Left lung (tissue), 10 donors: ENCODE measurements around the gene ZNF536. TPM values are rescaled to one million over a fixed set of nuclear protein-coding genes. Genes with fewer than 3 reads are reported as not detected.

Experiments used
- ATAC-seq: fragments of 200-7000 bp; cut with Tn5 transposase; one replicate; pipeline ENCODE4 v1.9.1; 2020; ENCODE audit warnings: moderate library complexity
- DNase-seq, 4 donors: peaks; one replicate each; pipeline ENCODE4 v3.0.0-alpha.2; 2013 to 2020
- H3K27ac ChIP-seq, 2 donors: fragments of 200-600 bp; sonication (generic) in 1 of 2; one replicate each; pipeline versions ENCODE4 v1.5.0 to v1.8.0; 2020 to 2021
- H3K27me3 ChIP-seq, 2 donors: fragments of 200-600 bp; sonication (generic) in 1 of 2; one replicate each; pipeline versions ENCODE4 v1.5.0 to v1.8.0; 2020 to 2021
- H3K36me3 ChIP-seq, 2 donors: fragments of 200-600 bp; sonication (generic) in 1 of 2; one replicate each; pipeline versions ENCODE4 v1.5.0 to v1.8.0; 2020 to 2021
- H3K4me1 ChIP-seq, 2 donors: fragments of 200-600 bp; one replicate each; pipeline ENCODE4 v1.8.0; 2021
- H3K4me3 ChIP-seq, 2 donors: fragments of 200-600 bp; sonication (generic) in 1 of 2; one replicate each; pipeline versions ENCODE4 v1.5.0 to v1.8.0; 2020 to 2021; ENCODE audit warnings: mild to moderate bottlenecking in 1 of 2
- H3K9me3 ChIP-seq, 2 donors: fragments of 200-600 bp; sonication (generic) in 1 of 2; one replicate each; pipeline versions ENCODE4 v1.5.0 to v1.8.0; 2020 to 2021
- CTCF ChIP-seq, 2 donors: fragments of 200-600 bp; sonication (generic) in 1 of 2; IDR thresholded peaks; one replicate each; pipeline versions ENCODE4 v1.5.0 to v1.8.0; 2021; ENCODE audit warnings: antibody characterized with exemption in 2 of 2
- intact Hi-C, 2 donors: fragments of 100-400 bp; cut with DNase I; formaldehyde crosslinking; loops; one replicate each; pipeline versions ENCODE4 v1.11.2 to v1.14.2; 2022
- polyA plus RNA-seq, 6 donors: library from polyadenylated mRNA; unstranded; fragments of 120-200 nt; gene quantifications; one replicate each; pipeline ENCODE4 v1.2.1, GENCODE V29; 2013; ENCODE audit not compliant: insufficient read length in 6 of 6
- total RNA-seq, 2 donors: library from RNA; stranded (reverse); fragmentation: NEBNext Ultra II Directional; extraction: Animal tissue kit (Norgen Biotek cat#: 25700); gene quantifications; one replicate each; pipeline ENCODE4 v1.2.1, GENCODE V29; 2021
- donor health status: DM: no; HTN: yes; CAD: no.
- donor health status: DM: no; HTN: no; CAD: no.

Gene ZNF536
- total and polyA plus RNA-seq, 8 donors = 0.50 to 6.5 (median 3.6) TPM

DNA sequence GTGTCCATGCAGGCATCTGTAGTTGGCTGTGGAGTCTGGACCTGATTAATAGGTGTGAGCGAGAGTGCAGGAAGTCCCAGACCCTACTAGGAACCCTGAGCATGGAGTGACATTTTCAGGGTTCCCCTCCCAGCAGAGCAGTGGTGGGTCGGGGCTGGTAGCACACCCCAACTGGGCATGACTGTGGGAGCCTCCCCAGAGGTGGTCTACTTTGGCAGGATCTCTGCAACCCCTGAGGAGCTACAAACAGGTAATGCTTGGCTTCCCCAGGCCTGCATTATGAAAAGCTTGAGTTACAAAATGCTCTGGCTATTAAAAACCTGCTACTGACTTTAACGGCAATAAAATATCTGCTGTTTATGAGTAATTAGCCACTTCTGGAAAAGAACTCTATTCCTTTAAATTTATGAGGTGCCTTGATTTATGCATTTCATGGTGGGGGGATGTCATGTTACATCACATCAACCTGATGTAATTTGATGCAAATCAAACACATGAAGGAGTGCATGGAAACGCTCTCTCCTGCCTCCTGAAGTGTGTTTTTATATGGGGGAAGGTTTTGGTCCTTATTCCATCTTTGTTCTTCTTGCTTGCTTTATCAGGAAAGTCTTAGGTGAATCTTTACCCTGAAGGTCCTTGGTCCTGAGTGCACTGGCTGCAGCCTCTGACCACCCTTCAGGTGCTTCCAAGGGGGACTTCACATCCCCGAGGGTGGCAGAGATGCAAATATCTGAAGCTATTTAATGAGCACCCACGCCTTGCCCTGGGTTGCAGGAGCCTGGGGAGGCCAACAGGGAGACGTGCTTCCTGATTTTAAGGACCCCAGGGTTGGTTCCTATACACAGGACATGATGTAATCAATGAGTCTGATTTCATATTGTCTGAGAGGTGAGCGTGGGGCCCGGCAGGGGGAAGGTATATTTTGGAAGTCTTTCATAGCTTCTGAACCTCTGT lies 54.0 kb downstream of the ZNF536 start:
- H3K36me3 ChIP-seq = no peaks in the 10 kb centered on the region
- H3K9me3 ChIP-seq = no peaks in the 10 kb centered on the region
- H3K4me3 ChIP-seq = no peak overlapping the region
- DNase-seq = no peak
- intact Hi-C loops = no loop called here
- ATAC-seq = no peak
- H3K27ac ChIP-seq = no peak overlapping the region
- H3K4me1 ChIP-seq = no peaks in the 10 kb centered on the region
- peaks cover 0 to 21% of the 10 kb centered on the region in 2 donors for H3K27me3 ChIP-seq
- TF ChIP-seq CTCF (IDR thresholded peaks at IDR 0.05) = no peak

DNA sequence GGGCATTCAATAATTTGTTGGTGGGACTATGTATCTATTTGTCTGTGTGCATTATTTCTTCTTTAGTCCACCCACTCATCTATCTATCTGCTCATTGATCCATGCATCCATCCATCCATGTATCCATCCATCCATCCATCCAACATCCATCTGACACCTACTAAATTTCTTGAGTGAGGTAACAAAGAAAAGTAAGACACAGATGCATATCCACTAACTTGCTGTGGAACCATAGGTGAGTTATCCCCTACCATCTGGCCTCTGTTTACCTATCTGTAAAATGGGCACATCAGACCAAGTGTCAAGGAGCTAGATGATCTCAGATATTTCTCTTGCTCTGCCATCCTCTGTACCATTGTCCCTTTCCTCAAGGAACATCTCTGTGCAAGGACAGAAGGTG lies 54.7 kb downstream of the ZNF536 start:
- DNase-seq (no peak), ATAC-seq (no peak)
- Histone ChIP-seq H3K27me3 (peaks cover 0 to 16% of the 10 kb centered on the region in 2 donors), H3K9me3 (no peaks in the 10 kb centered on the region), H3K4me3 (no peak overlapping the region), H3K36me3 (no peaks in the 10 kb centered on the region), H3K27ac (no peak overlapping the region), H3K4me1 (no peaks in the 10 kb centered on the region)
- intact Hi-C loops = no loop called here
- no peak for TF ChIP-seq CTCF (IDR thresholded peaks at IDR 0.05)

GRCh38 chr19:30428092-30428680 lies 56.0 kb downstream of the ZNF536 start:
- no peaks in the 10 kb centered on the region for H3K4me1 ChIP-seq
- H3K27me3 ChIP-seq = peaks cover 0 to 16% of the 10 kb centered on the region in 2 donors
- no peak overlapping the region for H3K4me3 ChIP-seq
- H3K9me3 ChIP-seq = no peaks in the 10 kb centered on the region
- H3K36me3 ChIP-seq = no peaks in the 10 kb centered on the region
- intact Hi-C loops = no loop called here
- DNase-seq (no peak), ATAC-seq (no peak)
- no peak overlapping the region for H3K27ac ChIP-seq
- no peak for TF ChIP-seq CTCF (IDR thresholded peaks at IDR 0.05)

DNA sequence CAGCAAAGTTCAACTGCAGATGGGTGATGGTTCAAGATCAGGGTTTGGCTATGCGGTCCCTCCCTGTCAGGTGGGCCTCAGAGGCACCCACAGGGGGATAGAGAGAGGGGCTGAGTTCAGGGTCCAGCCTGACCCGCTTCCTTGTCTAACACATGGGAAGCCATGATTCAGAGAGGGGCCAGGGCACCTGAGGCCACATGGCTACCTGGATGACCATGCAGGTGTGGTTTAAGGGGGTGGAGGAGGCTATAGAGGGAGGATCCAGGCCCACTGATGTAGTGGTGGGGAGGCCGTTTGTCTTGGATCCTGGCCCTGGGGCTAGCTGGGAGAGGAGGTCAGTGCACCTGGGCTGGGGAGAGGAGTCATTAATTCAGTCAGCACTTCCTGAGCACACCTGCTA lies 56.7 kb downstream of the ZNF536 start:
- no peaks in the 10 kb centered on the region for H3K36me3 ChIP-seq
- ATAC-seq (no peak), DNase-seq (no peak)
- H3K9me3 ChIP-seq = no peaks in the 10 kb centered on the region
- H3K4me3 ChIP-seq = no peak overlapping the region
- intact Hi-C loops = no loop called here
- H3K27ac ChIP-seq = no peak overlapping the region
- no peaks in the 10 kb centered on the region for H3K4me1 ChIP-seq
- peaks cover 0 to 10% of the 10 kb centered on the region in 2 donors for H3K27me3 ChIP-seq
- TF ChIP-seq CTCF (IDR thresholded peaks at IDR 0.05) = no peak

DNA sequence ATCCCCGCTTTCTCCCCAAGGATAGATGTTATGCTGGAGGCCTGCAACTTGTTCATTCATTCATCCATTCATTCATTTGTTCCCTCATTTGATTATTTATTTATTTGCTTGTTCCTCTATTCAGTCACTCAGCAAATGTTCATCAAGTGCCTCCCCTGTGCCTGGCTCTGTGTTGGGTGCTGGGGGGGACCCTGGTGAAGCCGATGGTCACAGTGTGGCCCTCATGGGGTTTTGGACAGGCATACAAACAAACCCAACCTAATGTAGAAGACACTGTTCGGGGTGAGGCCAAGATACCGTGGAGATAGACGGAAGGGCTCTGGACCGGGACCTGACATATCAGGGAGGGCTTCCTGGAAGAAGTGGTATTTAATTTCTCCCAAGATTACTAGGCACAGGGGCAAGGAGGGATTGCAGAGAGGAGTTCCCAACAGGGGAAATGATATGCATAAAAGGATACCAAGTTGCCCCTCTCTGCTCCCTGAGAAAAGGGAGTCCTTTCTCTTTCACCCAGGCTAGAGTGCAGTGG lies 58.1 kb downstream of the ZNF536 start:
- H3K4me1 ChIP-seq = no peaks in the 10 kb centered on the region
- no peak for DNase-seq
- no peak for TF ChIP-seq CTCF (IDR thresholded peaks at IDR 0.05)
- H3K27ac ChIP-seq = no peak overlapping the region
- ATAC-seq = no peak
- no peaks in the 10 kb centered on the region for H3K36me3 ChIP-seq
- no peak overlapping the region for H3K4me3 ChIP-seq
- intact Hi-C loops = no loop called here
- H3K27me3 ChIP-seq = no peaks in the 10 kb centered on the region
- no peaks in the 10 kb centered on the region for H3K9me3 ChIP-seq
